Measurements from ENCODE around the gene A2M. TPM values are rescaled to one million over a fixed set of nuclear protein-coding genes. Genes with fewer than 3 reads are reported as not detected.

The A2M gene
- total RNA-seq, 2 experiments from 2014 or later, result 0.16 TPM; not detected in 1

GRCh38 chr12:9106610-9107541 lies 8.8 kb downstream of the A2M start:
- CTCF ChIA-PET, result no interaction called here
- POLR2A ChIA-PET, result no interaction called here
- Mint-ChIP-seq H3K4me1 (peaks cover 7% of the 10 kb centered on the region), H3K36me3 (ENCODE audit: low read depth) (no peaks in the 10 kb centered on the region), H3K27me3 (no peaks in the 10 kb centered on the region), H3K9me3 (ENCODE audit: low read depth) (no peaks in the 10 kb centered on the region), H3K4me3 (no peak overlapping the region), H3K27ac (no peak overlapping the region)
- ATAC-seq (no peak), DNase-seq (no peak)
- intact Hi-C loops (cut with DNase I, micrococcal nuclease), result no loop called here

GRCh38 chr12:9106067-9106466 lies 9.7 kb downstream of the A2M start:
- no peak overlapping the region for H3K27ac Mint-ChIP-seq
- no peaks in the 10 kb centered on the region for H3K27me3 Mint-ChIP-seq
- H3K4me1 Mint-ChIP-seq, result peaks cover 7% of the 10 kb centered on the region
- intact Hi-C loops (cut with DNase I, micrococcal nuclease), result no loop called here
- no peaks in the 10 kb centered on the region for H3K9me3 Mint-ChIP-seq (ENCODE audit: low read depth)
- ChIA-PET POLR2A (no interaction called here), CTCF (no interaction called here)
- DNase-seq, result no peak
- H3K36me3 Mint-ChIP-seq (ENCODE audit: low read depth), result no peaks in the 10 kb centered on the region
- no peak for ATAC-seq
- H3K4me3 Mint-ChIP-seq, result no peak overlapping the region

- CTCF ChIA-PET, result interaction anchor here (0.9 to 1.1 kb wide), 3 partner anchors 9 to 41 kb away, joined by 3 read pairs; no protein-coding TSS in a partner anchor
- Mint-ChIP-seq H3K27me3 (no peaks in the 10 kb centered on the region), H3K9me3 (ENCODE audit: low read depth) (no peaks in the 10 kb centered on the region), H3K4me1 (peaks cover 7% of the 10 kb centered on the region), H3K27ac (no peak overlapping the region), H3K4me3 (no peak overlapping the region), H3K36me3 (ENCODE audit: low read depth) (no peaks in the 10 kb centered on the region)
- DNase-seq, result no peak
- POLR2A ChIA-PET, result no interaction called here
- ATAC-seq, result no peak
- intact Hi-C loops (cut with DNase I, micrococcal nuclease), result no loop called here
These were observed 10.8 kb downstream of the A2M start for GRCh38 chr12:9104767-9105423.

GRCh38 chr12:9104087-9104486 lies 11.6 kb downstream of the A2M start:
- Mint-ChIP-seq H3K27ac (no peak overlapping the region), H3K4me1 (peaks cover 7% of the 10 kb centered on the region), H3K4me3 (no peak overlapping the region), H3K36me3 (ENCODE audit: low read depth) (no peaks in the 10 kb centered on the region), H3K9me3 (ENCODE audit: low read depth) (no peaks in the 10 kb centered on the region), H3K27me3 (no peaks in the 10 kb centered on the region)
- POLR2A ChIA-PET, result no interaction called here
- CTCF ChIA-PET, result no interaction called here
- intact Hi-C loops (cut with DNase I, micrococcal nuclease), result no loop called here
- no peak for DNase-seq
- ATAC-seq, result no peak

- DNase-seq (no peak), ATAC-seq (peak; percentile 96)
- POLR2A ChIA-PET, result interaction anchor here (0.7 kb wide), 1 partner anchor 215 kb away, joined by 3 read pairs; no protein-coding TSS in a partner anchor
- CTCF ChIA-PET, result interaction anchor here (0.6 to 1.8 kb wide), 3 partner anchors 10 to 400 kb away, joined by 3 to 6 read pairs (median 4); no protein-coding TSS in a partner anchor
- Mint-ChIP-seq H3K36me3 (ENCODE audit: low read depth) (no peaks in the 10 kb centered on the region), H3K27me3 (no peaks in the 10 kb centered on the region), H3K4me1 (peaks cover 7% of the 10 kb centered on the region), H3K4me3 (no peak overlapping the region), H3K27ac (no peak overlapping the region), H3K9me3 (ENCODE audit: low read depth) (no peaks in the 10 kb centered on the region)
- intact Hi-C loops (cut with DNase I, micrococcal nuclease), result no loop called here
These were observed 12.5 kb downstream of the A2M start for GRCh38 chr12:9103050-9103849.

- H3K36me3 Mint-ChIP-seq (ENCODE audit: low read depth), result no peaks in the 10 kb centered on the region
- intact Hi-C loops (cut with DNase I, micrococcal nuclease), result no loop called here
- peaks cover 7% of the 10 kb centered on the region for H3K4me1 Mint-ChIP-seq
- H3K27me3 Mint-ChIP-seq, result no peaks in the 10 kb centered on the region
- ChIA-PET POLR2A (no interaction called here), CTCF (interaction anchor here (1.1 to 1.8 kb wide), 2 partner anchors 37 to 210 kb away, joined by 4 to 6 read pairs; no protein-coding TSS in a partner anchor)
- no peak overlapping the region for H3K4me3 Mint-ChIP-seq
- ATAC-seq (no peak), DNase-seq (no peak)
- no peak overlapping the region for H3K27ac Mint-ChIP-seq
- no peaks in the 10 kb centered on the region for H3K9me3 Mint-ChIP-seq (ENCODE audit: low read depth)
These were observed 14.6 kb downstream of the A2M start for GRCh38 chr12:9101018-9101687.

- Mint-ChIP-seq H3K27ac (no peak overlapping the region), H3K4me3 (no peak overlapping the region), H3K27me3 (no peaks in the 10 kb centered on the region), H3K4me1 (peaks cover 7% of the 10 kb centered on the region), H3K9me3 (ENCODE audit: low read depth) (no peaks in the 10 kb centered on the region), H3K36me3 (ENCODE audit: low read depth) (no peaks in the 10 kb centered on the region)
- intact Hi-C loops (cut with DNase I, micrococcal nuclease), result no loop called here
- DNase-seq, result no peak
- CTCF ChIA-PET, result no interaction called here
- POLR2A ChIA-PET, result no interaction called here
- ATAC-seq, result no peak
These were observed 16.0 kb downstream of the A2M start for GRCh38 chr12:9099552-9100190.

- ChIA-PET CTCF (no interaction called here), POLR2A (no interaction called here)
- intact Hi-C loops (cut with DNase I, micrococcal nuclease), result no loop called here
These were observed 17.2 kb downstream of the A2M start for GRCh38 chr12:9098463-9099026.

GRCh38 chr12:9098115-9098452 lies 17.6 kb downstream of the A2M start:
- CTCF ChIA-PET, result no interaction called here

More at GRCh38 chr12:9098463-9099026, 17.2 kb downstream of the A2M start:
- Mint-ChIP-seq H3K27ac (no peak overlapping the region), H3K9me3 (ENCODE audit: low read depth) (no peaks in the 10 kb centered on the region), H3K4me3 (no peak overlapping the region), H3K27me3 (no peaks in the 10 kb centered on the region), H3K36me3 (ENCODE audit: low read depth) (no peaks in the 10 kb centered on the region), H3K4me1 (peaks cover 3% of the 10 kb centered on the region)
- ATAC-seq (no peak), DNase-seq (no peak)

GRCh38 chr12:9096563-9097176 lies 19.0 kb downstream of the A2M start:
- Mint-ChIP-seq H3K4me1 (no peaks in the 10 kb centered on the region), H3K9me3 (ENCODE audit: low read depth) (no peaks in the 10 kb centered on the region), H3K27ac (no peak overlapping the region), H3K36me3 (ENCODE audit: low read depth) (no peaks in the 10 kb centered on the region), H3K27me3 (no peaks in the 10 kb centered on the region), H3K4me3 (no peak overlapping the region)
- CTCF ChIA-PET, result no interaction called here
- intact Hi-C loops (cut with DNase I, micrococcal nuclease), result no loop called here
- ATAC-seq (no peak), DNase-seq (no peak)
- POLR2A ChIA-PET, result no interaction called here

More at GRCh38 chr12:9098115-9098452, 17.6 kb downstream of the A2M start:
- Mint-ChIP-seq H3K4me1 (no peaks in the 10 kb centered on the region), H3K4me3 (no peak overlapping the region), H3K36me3 (ENCODE audit: low read depth) (no peaks in the 10 kb centered on the region), H3K27me3 (no peaks in the 10 kb centered on the region), H3K27ac (no peak overlapping the region), H3K9me3 (ENCODE audit: low read depth) (no peaks in the 10 kb centered on the region)
- DNase-seq (no peak), ATAC-seq (no peak)
- intact Hi-C loops (cut with DNase I, micrococcal nuclease), result no loop called here
- POLR2A ChIA-PET, result no interaction called here

Measured in activated CD4-positive, alpha-beta T cell treated with anti-CD3 and anti-CD28 coated beads for 36 hours (primary cell).